IMR-90 (cell line): ENCODE measurements around the gene CST7. TPM values are rescaled to one million over a fixed set of nuclear protein-coding genes. Genes with fewer than 3 reads are reported as not detected.
"Not testable (repeated sequence)": the region's sequence is repeated elsewhere in the genome, so short reads cannot be mapped to it uniquely, and the experiment has no call there.

Experiments used
- ATAC-seq: fragments of 200-7000 bp; cut with Tn5 transposase; 2 replicates; pipeline ENCODE4 v1.9.1; 2020; ENCODE audit warnings: low read depth, mild to moderate bottlenecking, moderate library complexity
- BruUV-seq: library from RNA; stranded (reverse); fragments of 400-500 nt; replicated peaks from 2 replicates; lab custom pipeline; 2021; lab: Mats Ljungman, UMichigan
- CTCF ChIA-PET: fragments of 300-600 bp; formaldehyde crosslinking; extraction: SDS; loops from one replicate; lab custom pipeline; 2021; ENCODE audit warnings: antibody characterized with exemption; lab: Yijun Ruan, JAX
- POLR2A ChIA-PET: fragments of 300-600 bp; sonication (Branson Sonifier 250); formaldehyde crosslinking; loops from one replicate; lab custom pipeline; 2022; ENCODE audit warnings: antibody characterized with exemption; ENCODE audit not compliant: unreplicated experiment; lab: Charles Lee
- DNase-seq: peaks from one replicate; pipeline ENCODE4 v3.0.0; 2013
- H2AFZ ChIP-seq: replicated peaks from 2 replicates; pipeline ENCODE3; 2013; ENCODE audit warnings: low read length, mild to moderate bottlenecking; ENCODE audit not compliant: poor library complexity
- H2AK5ac ChIP-seq: 2 replicates; pipeline ENCODE4 v1.6.1; 2013; ENCODE audit warnings: low read depth, low read length, inconsistent platforms
- H2AK9ac ChIP-seq: replicated peaks from 2 replicates; pipeline ENCODE3; 2013; ENCODE audit warnings: mild to moderate bottlenecking, low read depth, low read length, moderate library complexity; ENCODE audit not compliant: poor library complexity
- H2BK120ac ChIP-seq: 2 replicates; pipeline ENCODE4 v1.6.1; 2013; ENCODE audit warnings: low read depth, low read length, inconsistent platforms
- H2BK15ac ChIP-seq: 3 replicates; pipeline ENCODE4 v1.6.1; 2013; ENCODE audit warnings: low read depth, low read length, inconsistent platforms
- H2BK20ac ChIP-seq: 2 replicates; pipeline ENCODE4 v1.6.1; 2013; ENCODE audit warnings: low read depth, mild to moderate bottlenecking, inconsistent platforms, low read length, moderate library complexity
- H2BK5ac ChIP-seq: 2 replicates; pipeline ENCODE4 v1.6.1; 2013; ENCODE audit warnings: mild to moderate bottlenecking, low read depth, low read length, inconsistent platforms; ENCODE audit not compliant: poor library complexity, severe bottlenecking
- H3K14ac ChIP-seq: replicated peaks from 2 replicates; pipeline ENCODE4 v1.6.1; 2013; ENCODE audit warnings: low read depth, low read length, inconsistent platforms
- H3K18ac ChIP-seq: 2 replicates; pipeline ENCODE4 v1.6.1; 2013; ENCODE audit warnings: low read depth, low read length, control low read depth
- H3K23ac ChIP-seq: 2 replicates; pipeline ENCODE4 v1.6.1; 2013; ENCODE audit warnings: low read depth, low read length, inconsistent platforms
- H3K27ac ChIP-seq: 2 replicates; pipeline ENCODE4 v1.5.1; 2013; ENCODE audit warnings: mild to moderate bottlenecking, control low read depth, low read length; ENCODE audit not compliant: insufficient read depth
- H3K27me3 ChIP-seq: 2 replicates; pipeline ENCODE4 v1.6.1; 2013; ENCODE audit warnings: low read length; ENCODE audit not compliant: control insufficient read depth, insufficient read depth
- H3K36me3 ChIP-seq: 2 replicates; pipeline ENCODE4 v1.6.1; 2013; ENCODE audit warnings: low read length, mixed read lengths; ENCODE audit not compliant: control insufficient read depth, insufficient read depth
- H3K4ac ChIP-seq: 2 replicates; pipeline ENCODE4 v1.6.1; 2013; ENCODE audit warnings: low read depth, low read length, inconsistent platforms
- H3K4me1 ChIP-seq: 2 replicates; pipeline ENCODE4 v1.6.1; 2013; ENCODE audit warnings: low read length, mixed read lengths; ENCODE audit not compliant: control insufficient read depth, insufficient read depth
- H3K4me2 ChIP-seq: 2 replicates; pipeline ENCODE4 v1.6.1; 2013; ENCODE audit warnings: low read depth, mild to moderate bottlenecking, control low read depth, low read length, moderate library complexity
- H3K4me3 ChIP-seq: 2 replicates; pipeline ENCODE4 v1.5.1; 2013; ENCODE audit warnings: low read depth, mild to moderate bottlenecking, control low read depth, low read length, moderate library complexity; ENCODE audit not compliant: insufficient read depth
- H3K56ac ChIP-seq: 2 replicates; pipeline ENCODE4 v1.6.1; 2013; ENCODE audit warnings: low read length, inconsistent platforms; ENCODE audit not compliant: insufficient read depth; ENCODE audit errors: extremely low read depth
- H3K79me1 ChIP-seq, 2 experiments: 2 replicates each; pipeline ENCODE4 v1.6.1; 2013; ENCODE audit warnings: low read length in 2 of 2, inconsistent platforms in 1 of 2, low read depth in 1 of 2
- H3K9ac ChIP-seq: 2 replicates; pipeline ENCODE4 v1.6.1; 2013; ENCODE audit warnings: low read depth, low read length, control low read depth
- H3K9me1 ChIP-seq: 2 replicates; pipeline ENCODE4 v1.6.1; 2013; ENCODE audit warnings: low read length, inconsistent platforms; ENCODE audit not compliant: insufficient read depth
- H3K9me3 ChIP-seq: 2 replicates; pipeline ENCODE4 v1.6.1; 2013; ENCODE audit warnings: low read length; ENCODE audit not compliant: control insufficient read depth, insufficient read depth
- H4K20me1 ChIP-seq: 2 replicates; pipeline ENCODE4 v1.6.1; 2013; ENCODE audit warnings: low read length, inconsistent platforms; ENCODE audit not compliant: insufficient read depth
- H4K5ac ChIP-seq: 2 replicates; pipeline ENCODE4 v1.6.1; 2013; ENCODE audit warnings: mild to moderate bottlenecking, low read depth, low read length, control low read depth
- H4K8ac ChIP-seq, 2 experiments: 2 replicates each; pipeline ENCODE4 v1.6.1; 2013; ENCODE audit warnings: low read depth in 2 of 2, low read length in 2 of 2, control low read depth in 1 of 2, inconsistent platforms in 1 of 2
- H4K91ac ChIP-seq: 2 replicates; pipeline ENCODE4 v1.6.1; 2013; ENCODE audit warnings: low read depth, low read length, inconsistent platforms; ENCODE audit not compliant: insufficient read depth
- WGBS, 2 experiments: methylation state at CpG; one replicate each; pipeline versions ENCODE4 v1.1.5 to v1.1.7; 2013; ENCODE audit warnings: missing lambda C conversion rate in 2 of 2; ENCODE audit not compliant: insufficient read length in 1 of 2; ENCODE audit errors: extremely low coverage in 2 of 2; 5-methylcytosine and 5-hydroxymethylcytosine counted together
- dilution Hi-C: fragments of 300-500 bp; cut with HindIII; formaldehyde crosslinking; loops from one replicate; pipeline ENCODE4 v1.14.3; 2018; ENCODE audit warnings: low sequenced_read_pairs; ENCODE audit not compliant: unreplicated experiment
- in situ Hi-C: fragments of 300-500 bp; cut with MboI; formaldehyde crosslinking; loops from 3 replicates; pipeline ENCODE4 v1.14.3; 2019; ENCODE audit warnings: low sequenced_read_pairs, inconsistent platforms, mixed read lengths
- intact Hi-C: fragments of 100-400 bp; cut with micrococcal nuclease; formaldehyde crosslinking; loops from 2 replicates; pipeline ENCODE4 v1.10.0; 2022
- polyA plus RNA-seq, 3 experiments: library from polyadenylated mRNA; depleted of rRNA; stranded (reverse); fragments of >200 nt; gene quantifications; 2 replicates each; pipeline ENCODE4 v1.2.3, GENCODE V29; 2012; ENCODE audit warnings: low replicate concordance in 1 of 3
- total RNA-seq: library from RNA; depleted of rRNA; stranded (reverse); fragments of >200 nt; gene quantifications from 2 replicates; pipeline ENCODE4 v1.2.3, GENCODE V29; 2012

CST7 gene
- total and polyA plus RNA-seq, 2 of the 4 experiments (the other 2 are of a cell fraction) = not detected

GRCh38 chr20:24929867-24930723, 19.0 kb upstream of the CST7 start:
- H4K20me1 ChIP-seq, H3K9me3 ChIP-seq, ATAC-seq, H2BK5ac ChIP-seq, CTCF ChIA-PET, H3K36me3 ChIP-seq, H2AK5ac ChIP-seq, H3K79me1 ChIP-seq, H4K5ac ChIP-seq, dilution Hi-C loops, H2AK9ac ChIP-seq, H3K56ac ChIP-seq, H2BK120ac ChIP-seq, POLR2A ChIA-PET, H4K91ac ChIP-seq, intact Hi-C loops, in situ Hi-C loops, H3K4me2 ChIP-seq, H3K27me3 ChIP-seq, H3K4ac ChIP-seq, H2AFZ ChIP-seq, DNase-seq, H2BK15ac ChIP-seq, H3K27ac ChIP-seq, H2BK20ac ChIP-seq, H3K14ac ChIP-seq, BruUV-seq, H3K9ac ChIP-seq, H3K9me1 ChIP-seq, H4K8ac ChIP-seq, H3K4me1 ChIP-seq, H3K18ac ChIP-seq, H3K4me3 ChIP-seq, H3K23ac ChIP-seq: not testable (repeated sequence)
- WGBS, 2 experiments = 43% methylated on average over 4 of the region's 13 CpGs; no CpG with 5 or more reads in 1 of the 2 experiments
